ENCODE data around the gene TBX19.

TBX19 gene

GRCh38 chr1:168280296-168280927, at the start of gene TBX19:
Gene TBX19 (plus strand): TSS chr1:168280877. CDS start chr1:168281091, 214 bp downstream.
- DNase-seq: no peak

GRCh38 chr1:168234846-168235547, 45.7 kb upstream of the TBX19 start:
- peak; percentile 52 for DNase-seq

- no peak for DNase-seq
Measured at GRCh38 chr1:168235548-168235885, 45.2 kb upstream of the TBX19 start.

- DNase-seq: no peak
Measured at GRCh38 chr1:168235937-168236336, 44.7 kb upstream of the TBX19 start.

GRCh38 chr1:168236836-168237611, 43.7 kb upstream of the TBX19 start:
- DNase-seq: no peak

GRCh38 chr1:168243198-168243597, 37.5 kb upstream of the TBX19 start:
- DNase-seq: no peak

- DNase-seq: no peak
Measured at GRCh38 chr1:168243636-168244212, 37.0 kb upstream of the TBX19 start.

- DNase-seq: no peak
Measured at GRCh38 chr1:168245042-168245441, 35.6 kb upstream of the TBX19 start.

GRCh38 chr1:168246506-168246905, 34.2 kb upstream of the TBX19 start:
- DNase-seq: no peak

GRCh38 chr1:168252204-168252733, 28.4 kb upstream of the TBX19 start:
- no peak for DNase-seq

- DNase-seq: no peak
Measured at GRCh38 chr1:168256164-168256563, 24.5 kb upstream of the TBX19 start.

GRCh38 chr1:168257397-168257796, 23.3 kb upstream of the TBX19 start:
- no peak for DNase-seq

- DNase-seq: no peak
Measured at GRCh38 chr1:168259567-168259966, 21.1 kb upstream of the TBX19 start.

- DNase-seq: no peak
Measured at GRCh38 chr1:168260393-168260792, 20.3 kb upstream of the TBX19 start.

- peak; percentile 86 for DNase-seq
Measured at GRCh38 chr1:168261390-168261789, 19.3 kb upstream of the TBX19 start.

GRCh38 chr1:168263130-168263529, 17.5 kb upstream of the TBX19 start:
- DNase-seq: no peak

GRCh38 chr1:168264296-168264695, 16.4 kb upstream of the TBX19 start:
- DNase-seq: no peak

- no peak for DNase-seq
Measured at GRCh38 chr1:168265596-168265995, 15.1 kb upstream of the TBX19 start.

- DNase-seq: peak; percentile 20
Measured at GRCh38 chr1:168266644-168267186, 14.0 kb upstream of the TBX19 start.

- DNase-seq: no peak
Measured at GRCh38 chr1:168271636-168272035, 9.0 kb upstream of the TBX19 start.

- no peak for DNase-seq
Measured at GRCh38 chr1:168273575-168273974, 7.1 kb upstream of the TBX19 start.

- DNase-seq: no peak
Measured at GRCh38 chr1:168279253-168279652, 1.4 kb upstream of the TBX19 start.
